ENCODE data around the gene PLEKHA4.
"Not testable (repeated sequence)": the region's sequence is repeated elsewhere in the genome, so short reads cannot be mapped to it uniquely, and the experiment has no call there.

The PLEKHA4 gene

DNA sequence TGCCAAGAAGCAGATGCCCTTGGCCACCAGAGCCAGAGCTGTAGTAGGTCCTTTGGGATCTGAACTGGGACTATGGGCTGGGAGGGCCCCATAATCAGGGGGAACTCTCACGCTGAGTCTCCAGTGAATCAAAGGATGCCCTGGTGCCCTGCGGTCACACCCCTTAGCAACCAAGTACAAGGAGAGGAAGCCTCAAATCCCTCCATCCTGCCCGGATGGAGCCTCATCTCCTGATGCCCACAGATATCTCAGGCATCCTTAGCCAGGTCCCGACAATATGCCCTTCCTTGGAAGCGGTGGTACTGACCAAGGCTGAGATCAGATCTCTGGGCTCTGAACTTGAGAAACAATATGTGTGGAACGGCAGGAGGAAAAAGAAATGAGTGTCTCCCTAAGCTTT is 1.7 kb downstream of the PLEKHA4 start:
- no peak for DNase-seq (ENCODE audit: low read depth in 2 of 2)

DNA sequence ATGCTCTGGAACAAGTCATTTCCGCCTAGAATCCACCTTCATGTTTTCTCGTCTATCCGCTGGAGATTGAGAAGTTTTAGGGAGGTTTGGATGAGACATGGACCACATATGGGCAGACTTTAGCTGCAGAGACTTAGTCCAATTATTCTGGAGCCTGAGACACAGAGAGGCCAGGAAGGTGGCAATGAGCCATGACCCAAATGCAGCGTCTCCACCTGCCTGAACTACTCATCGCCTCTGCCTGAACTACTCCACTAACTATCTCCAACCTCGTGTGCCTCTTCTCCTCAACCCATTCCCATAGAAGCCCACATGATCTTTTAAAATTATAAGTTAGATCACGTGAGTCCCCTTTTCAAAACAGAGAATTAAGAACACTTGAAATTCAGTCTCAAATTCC is 5.6 kb downstream of the PLEKHA4 start:
- DNase-seq (ENCODE audit: low read depth in 2 of 2): no peak

DNA sequence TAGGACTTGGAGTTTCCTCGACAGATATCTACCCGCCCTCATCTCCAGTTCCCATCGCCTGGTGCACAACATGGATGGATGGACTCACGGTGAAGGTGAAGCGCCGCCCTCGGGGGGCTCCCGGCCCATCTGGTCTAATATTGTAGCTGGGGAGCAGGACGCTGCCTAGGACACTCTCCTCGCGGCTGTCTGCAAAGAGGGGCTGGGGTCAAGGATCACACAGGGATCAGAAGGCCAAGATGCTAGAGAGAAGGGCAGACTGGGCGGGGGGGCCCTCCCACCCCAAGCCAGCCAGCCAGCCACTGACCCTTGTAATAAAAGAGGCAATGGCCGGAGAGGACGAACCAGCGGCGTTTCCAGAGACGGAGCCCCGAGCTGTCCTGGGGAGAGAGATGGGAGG is 7.1 kb downstream of the PLEKHA4 start:
- DNase-seq (ENCODE audit: low read depth in 2 of 2): no peak

DNA sequence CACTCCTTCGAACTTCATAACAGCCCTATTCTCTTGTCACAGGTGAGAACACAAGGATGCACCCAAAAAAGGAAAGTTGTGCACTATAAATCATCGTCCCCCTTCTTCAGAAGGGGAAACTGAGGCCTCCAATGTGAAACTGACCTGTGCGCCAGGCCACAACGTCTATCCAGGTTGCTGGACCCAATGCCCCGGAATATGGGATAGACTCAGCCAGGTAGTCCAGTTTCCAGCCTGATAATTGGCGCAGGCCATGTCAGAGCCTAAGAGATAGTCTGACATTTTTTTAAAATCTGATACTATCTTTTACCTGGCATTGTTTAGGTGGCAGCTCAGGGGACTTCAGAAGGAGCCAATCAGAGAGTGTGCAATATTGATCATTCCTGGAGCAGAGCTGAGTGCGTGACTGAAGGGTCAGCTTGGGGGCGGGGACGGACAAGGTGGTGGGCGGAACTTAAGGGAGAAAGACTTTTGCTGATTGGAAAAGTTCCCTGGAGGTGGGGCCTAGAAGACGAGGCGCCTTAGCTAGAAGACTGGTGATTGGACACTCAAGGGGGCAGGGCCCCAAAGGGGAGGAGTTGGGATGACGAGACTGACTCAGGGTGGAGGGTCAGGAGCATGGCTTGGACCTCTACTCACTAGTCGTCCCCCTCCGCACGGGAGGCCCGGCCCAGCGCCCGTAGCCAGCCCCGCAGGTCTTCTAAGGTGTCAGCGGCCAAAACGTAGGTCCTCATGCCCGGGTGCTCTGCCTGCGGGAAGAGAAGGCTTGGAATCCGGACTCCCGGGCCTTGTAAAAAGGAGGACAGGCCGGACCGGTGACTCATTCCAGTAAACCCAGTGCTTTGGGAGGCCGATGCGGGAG is 8.5 kb downstream of the PLEKHA4 start:
- no peak for DNase-seq (ENCODE audit: low read depth in 2 of 2)

DNA sequence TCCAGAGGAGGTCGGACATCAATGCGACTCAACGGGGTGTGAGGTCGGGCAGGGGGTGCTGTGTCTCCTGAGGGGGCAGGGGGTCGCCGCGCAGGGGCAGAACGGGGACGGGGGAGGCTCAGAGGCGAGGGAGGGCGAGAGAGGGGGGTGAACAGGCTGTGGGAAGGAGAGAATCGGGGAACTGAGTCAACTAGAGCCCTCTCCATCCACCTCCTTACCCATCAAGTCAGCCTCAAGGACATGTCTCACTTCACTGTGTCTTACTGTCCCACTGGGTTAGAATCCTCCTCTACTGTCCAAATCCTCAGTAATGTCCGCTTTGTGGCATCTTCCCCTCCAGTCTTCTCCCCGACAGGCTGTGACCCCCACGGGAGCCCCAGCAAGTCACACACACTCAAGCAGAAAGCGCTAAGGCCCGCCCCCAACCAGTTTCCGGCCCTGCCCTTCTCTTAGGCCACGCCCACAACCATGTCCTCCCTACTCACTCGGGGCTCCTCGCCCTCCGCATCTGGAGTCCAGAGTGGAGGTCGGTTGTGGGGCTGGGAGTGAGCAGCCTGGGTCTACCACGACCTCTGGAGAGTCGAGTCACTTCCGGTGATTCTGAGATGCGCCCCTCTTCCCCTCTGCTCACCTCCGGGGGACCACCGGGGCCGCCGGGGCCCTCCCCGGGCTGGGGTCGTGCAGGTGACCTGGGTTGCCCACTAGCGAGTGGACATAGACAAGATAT is 9.3 kb downstream of the PLEKHA4 start:
- peak; percentile 44 to 68 for DNase-seq (ENCODE audit: low read depth in 2 of 2)

DNA sequence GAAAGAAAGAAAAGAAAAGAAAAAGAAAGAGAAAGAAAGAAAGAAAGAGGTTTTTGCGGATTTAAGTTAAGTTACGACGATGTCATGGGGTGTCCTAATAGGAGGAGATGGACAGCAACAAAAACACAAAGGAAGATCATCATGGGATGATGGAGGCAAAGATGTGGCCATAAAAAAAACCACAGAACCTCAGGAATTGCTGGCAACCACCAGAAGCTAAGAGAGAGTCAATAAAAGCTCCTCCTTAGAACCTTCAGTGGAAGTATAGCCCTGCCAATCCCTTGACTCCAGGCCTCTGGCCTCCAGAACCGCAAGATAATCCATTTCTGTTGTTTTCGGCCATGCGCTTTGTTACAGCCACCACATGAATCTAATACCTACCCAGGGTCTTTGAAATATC is 11.5 kb downstream of the PLEKHA4 start:
- DNase-seq (ENCODE audit: low read depth in 2 of 2): no peak

DNA sequence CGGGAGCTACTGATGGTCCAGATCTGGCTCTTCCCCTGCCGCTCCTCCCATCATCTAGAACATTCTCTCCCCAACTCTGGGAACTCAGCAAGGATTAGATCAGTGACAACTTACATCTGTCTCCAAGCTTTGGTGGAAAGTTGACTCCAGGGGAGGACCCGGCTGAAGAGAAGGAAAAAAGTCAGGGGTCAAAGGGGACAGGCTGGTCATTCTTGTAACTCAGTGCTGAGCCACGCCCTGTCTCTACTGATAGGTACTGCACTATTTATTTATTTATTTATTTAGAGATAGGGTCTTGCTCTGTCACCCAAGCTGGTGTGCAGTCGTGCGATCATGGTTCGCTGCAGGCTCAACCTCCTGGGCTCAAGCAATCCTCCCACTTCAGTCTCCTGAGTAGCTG is 14.3 kb downstream of the PLEKHA4 start:
- no peak for DNase-seq (ENCODE audit: low read depth in 2 of 2)

DNA sequence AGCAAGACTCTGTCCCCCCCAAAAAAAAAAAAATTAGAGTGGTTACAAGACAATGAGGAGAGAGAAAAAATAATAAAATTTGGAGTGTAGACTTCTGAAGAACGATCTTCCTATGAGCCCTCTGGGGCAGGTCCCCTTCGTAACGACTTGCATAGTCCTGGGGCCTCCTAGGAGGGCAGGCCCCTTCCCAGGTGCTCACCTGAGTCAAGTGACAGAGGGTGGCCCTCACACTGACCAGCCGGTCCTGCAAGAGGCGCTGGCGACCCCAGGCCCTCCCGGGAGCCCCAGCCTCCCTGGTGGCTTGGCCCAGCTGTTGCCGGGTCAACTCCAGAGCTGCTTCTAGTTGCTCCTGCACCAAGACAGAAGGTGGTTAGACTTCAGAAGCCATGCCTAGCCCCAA is 14.9 kb downstream of the PLEKHA4 start:
- DNase-seq (ENCODE audit: low read depth in 2 of 2): no peak

DNA sequence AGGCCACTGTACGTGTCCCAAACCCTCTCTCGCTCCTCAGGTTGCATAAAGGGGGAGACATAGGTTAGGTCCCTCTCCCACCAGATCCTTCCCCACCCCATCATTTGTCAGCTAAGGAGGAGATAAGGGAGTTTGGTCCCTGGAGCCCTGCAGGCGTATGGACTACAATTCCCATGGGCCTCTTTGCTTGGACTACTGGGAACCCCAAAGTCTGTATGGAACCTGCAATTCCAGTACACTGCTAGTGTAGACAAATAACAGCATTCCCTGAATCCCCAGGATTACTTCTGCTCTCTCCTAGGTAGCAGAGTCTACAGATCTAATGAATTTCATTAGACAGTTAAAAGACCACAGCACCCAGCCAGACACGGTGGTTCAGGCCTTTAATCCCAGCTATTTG is 16.1 kb downstream of the PLEKHA4 start:
- no peak for DNase-seq (ENCODE audit: low read depth in 2 of 2)

DNA sequence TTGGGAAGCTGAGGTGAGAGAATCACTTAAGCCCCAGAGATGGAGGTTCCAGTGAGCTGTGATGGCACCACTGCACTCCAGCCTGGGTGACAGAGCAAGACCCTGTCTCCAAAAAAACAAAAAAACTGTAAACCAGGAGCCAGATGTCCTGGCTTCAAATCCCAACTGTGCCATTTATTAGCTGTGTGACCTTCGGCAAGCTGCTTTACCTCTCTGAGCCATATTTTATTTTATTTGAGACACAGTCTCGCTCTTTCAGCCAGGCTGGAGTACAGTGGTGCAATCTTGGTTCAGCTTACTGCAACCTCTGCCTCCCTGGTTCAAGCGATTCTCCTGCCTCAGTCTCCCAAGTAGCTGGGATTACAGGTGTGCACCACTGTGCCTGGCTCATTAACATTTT is 21.8 kb downstream of the PLEKHA4 start:
- not testable (repeated sequence) for DNase-seq (ENCODE audit: low read depth in 2 of 2)

DNA sequence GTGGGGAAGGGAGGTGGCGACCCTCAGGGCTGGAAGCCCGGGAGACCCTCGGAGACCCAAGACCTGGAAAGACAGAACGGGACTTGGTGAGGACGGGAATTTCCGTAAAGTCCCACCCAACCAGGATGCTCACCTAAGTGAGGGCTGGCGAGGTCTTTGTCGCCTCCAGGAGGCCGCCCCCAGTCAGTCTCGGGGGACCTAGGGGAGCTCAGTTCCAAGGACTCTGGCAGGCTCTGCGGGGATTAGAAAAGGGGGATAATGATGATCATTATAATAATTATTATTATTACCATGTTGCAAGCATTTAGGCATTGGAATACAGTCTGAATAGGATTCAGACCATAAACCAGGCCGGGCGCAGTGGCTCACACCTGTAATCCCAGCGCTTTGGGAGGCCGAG is 23.0 kb downstream of the PLEKHA4 start:
- DNase-seq (ENCODE audit: low read depth in 2 of 2): no peak

DNA sequence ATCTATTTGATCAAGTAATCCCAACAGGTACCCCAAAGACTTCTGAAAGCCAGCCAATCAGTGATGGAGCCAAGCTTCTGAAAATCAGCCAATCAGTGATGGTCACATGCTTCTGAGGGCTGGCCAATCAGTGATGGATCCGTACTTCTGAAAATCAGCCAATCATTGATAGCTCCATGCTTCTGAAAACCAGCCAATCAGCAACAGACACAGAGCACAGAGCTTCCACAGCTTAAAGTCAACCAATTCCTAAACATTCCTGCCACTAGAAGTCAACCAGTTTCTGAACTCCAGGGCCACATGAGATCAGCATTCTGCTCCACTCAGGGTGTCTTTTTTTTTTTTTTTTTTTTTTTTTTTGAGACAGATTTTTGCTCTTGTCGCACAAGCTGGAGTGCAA is 23.9 kb downstream of the PLEKHA4 start:
- DNase-seq (ENCODE audit: low read depth in 2 of 2): no peak

DNA sequence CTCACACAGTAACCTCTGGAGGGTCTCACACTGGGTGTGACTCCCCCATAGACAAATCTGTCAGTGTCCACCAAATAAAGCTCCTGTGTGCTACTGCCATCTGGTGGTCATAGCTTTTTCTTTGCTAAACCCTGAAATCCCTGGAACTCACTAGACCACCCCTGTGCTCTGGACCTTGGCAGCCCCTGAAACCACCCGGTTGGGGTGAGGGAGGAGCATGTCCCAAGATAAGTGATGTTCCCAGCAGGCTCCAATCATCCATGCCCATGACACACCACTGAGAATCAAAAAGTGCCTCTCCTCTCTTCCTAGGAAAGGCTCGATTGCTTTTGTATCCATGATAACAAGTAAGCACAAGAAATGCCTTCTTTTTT is 25.6 kb downstream of the PLEKHA4 start:
- peak in 1 of 2 donors; percentile 26 for DNase-seq (ENCODE audit: low read depth in 2 of 2)

DNA sequence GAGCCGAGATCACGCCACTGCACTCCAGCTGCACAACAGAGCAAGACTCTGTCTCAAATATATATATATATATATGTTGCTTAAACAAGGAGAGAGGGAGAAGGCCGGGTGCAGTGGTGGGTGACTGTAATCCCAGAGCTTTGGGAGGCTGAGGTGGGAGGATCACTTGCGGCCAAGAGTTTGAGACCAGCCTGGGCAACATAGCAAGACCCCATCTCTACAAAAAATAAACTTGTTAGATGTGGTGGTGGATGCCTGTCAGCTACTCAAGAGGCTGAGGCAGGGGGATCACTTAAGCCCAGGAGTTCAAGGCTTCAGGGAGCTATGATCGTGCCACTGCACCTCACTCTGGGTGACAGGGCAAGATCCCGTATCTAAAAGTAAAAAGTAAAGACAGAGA is 26.8 kb downstream of the PLEKHA4 start:
- DNase-seq (ENCODE audit: low read depth in 2 of 2): no peak

DNA sequence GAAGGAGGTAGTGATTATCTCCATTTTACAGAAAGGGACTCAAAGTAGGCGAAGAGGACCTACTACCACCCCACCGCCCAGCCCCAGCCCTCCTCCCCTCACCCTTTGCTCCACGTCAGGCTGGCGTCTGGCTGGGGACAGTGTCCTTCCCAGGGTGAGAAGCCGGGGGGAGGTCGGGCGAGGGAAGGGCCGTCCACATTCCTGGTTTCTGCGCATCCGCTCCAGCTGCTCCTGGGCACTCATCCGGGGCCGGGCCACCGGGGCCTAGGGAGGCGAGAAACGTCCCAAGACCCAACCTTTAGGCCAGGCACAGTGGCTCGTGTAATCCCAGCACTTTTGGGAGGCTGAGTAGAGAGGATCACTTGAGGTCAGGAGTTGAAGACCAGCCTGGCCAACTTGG is 27.4 kb downstream of the PLEKHA4 start:
- DNase-seq (ENCODE audit: low read depth in 2 of 2): no peak

DNA sequence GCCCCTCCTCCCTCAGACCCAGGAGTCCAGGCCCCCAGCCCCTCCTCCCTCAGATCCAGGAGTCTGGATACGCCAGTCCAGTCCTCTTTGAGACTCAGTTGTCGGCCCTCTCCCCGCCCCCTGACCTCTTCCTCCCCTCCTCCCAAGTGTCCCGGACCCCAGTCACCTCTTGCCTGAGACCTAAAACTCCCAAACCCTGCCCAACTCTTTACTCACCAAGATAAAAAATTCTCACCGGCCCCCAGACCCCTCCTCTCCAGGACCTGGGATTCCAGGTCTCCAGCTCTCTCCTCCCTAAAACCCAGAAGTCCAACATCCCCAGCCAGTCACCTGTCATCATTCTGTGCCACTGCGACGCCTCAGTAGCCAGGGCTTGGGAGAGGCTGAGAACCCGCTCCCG is 30.7 kb downstream of the PLEKHA4 start:
- no peak for DNase-seq (ENCODE audit: low read depth in 2 of 2)

DNA sequence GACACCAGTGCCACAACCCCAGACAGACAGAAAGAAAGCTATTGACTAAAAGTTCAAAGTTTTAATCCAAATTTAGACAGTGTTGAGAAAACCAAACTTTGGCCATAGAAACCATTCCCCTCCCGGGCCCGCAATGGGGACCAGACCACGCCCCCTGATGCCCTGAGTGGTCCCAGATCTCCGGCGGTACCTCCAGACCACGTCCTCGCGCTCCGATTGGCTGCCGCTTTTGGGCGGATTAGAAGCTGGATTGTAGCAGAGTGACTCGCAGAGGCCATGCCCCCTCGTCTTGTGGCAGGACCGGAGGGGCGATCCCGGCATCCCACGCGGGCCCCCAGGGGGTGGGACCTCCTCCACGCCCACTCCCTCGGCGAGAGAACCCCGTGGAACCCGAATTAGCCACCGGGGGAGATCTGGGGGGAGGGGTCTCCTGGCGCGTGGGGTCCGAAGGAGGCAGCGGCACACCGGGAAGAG is 31.3 kb downstream of the PLEKHA4 start:
- DNase-seq (ENCODE audit: low read depth in 2 of 2): peak; percentile 53 to 61

DNA sequence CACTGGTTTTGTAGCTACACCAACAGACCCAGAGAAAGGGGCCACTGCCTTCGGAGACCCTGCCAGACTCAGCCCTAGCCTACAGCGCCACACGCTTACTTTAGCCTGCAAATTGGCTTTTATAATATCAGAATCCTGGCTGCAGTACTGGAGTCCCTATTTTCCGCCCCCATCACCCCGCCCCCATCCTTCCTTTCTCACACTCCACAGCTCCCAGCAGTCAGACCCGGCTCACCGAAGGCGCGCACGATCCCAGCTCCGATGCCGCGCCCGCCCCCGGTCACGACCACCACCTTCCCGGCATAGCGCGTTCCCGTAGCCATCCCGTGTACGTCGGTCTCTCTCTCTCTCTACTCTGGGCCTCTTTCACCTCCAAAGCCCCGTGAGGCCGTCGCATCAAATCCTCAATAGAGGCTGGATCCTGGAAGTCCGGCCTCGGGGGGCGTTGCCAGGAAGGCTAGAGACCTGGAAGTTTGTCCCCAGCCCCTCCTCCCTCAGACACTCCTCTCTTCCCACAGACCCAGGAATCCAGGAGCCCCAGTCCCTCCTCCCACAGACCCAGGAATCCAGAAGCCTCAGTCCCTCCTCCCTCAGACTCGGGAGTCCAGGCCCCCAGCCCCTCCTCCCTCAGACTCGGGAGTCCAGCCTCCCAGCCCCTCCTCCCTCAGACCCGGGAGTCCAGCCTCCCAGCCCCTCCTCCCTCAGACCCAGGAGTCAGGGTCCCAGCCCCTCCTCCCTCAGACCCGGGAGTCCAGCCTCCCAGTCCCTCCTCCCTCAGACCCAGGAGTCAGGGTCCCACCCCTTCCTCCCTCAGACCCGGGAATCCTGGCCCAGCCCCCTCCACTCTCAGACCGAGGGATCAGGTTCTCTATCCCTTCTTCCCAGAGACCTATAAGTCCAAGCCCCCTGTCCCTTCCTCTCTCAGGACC is 32.1 kb downstream of the PLEKHA4 start, which contains the start of gene HSD17B14:
HSD17B14 (minus strand) TSS at position 403 of the 929 bp plus-strand sequence; CDS start at position 323, 80 bp downstream.
- no peak for DNase-seq (ENCODE audit: low read depth in 2 of 2)

DNA sequence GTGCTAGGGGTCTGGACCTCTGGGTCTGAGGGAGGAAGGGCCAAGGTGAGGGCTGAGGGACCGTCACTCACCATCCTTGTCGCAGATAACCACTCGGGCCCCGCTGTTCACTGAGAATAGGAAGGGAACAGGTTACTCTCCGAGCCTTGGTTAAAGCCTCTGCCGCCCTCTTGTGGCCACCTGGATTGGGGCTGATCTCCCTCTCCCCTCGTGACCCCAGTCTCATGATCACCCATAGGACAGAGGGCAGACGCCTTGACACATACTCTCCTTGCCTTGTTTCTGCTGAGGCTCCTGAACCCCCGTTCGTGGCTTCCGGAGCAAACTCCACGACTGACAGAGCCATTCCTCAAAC is 32.7 kb downstream of the PLEKHA4 start:
- DNase-seq (ENCODE audit: low read depth in 2 of 2): peak; percentile 84 to 91

DNA sequence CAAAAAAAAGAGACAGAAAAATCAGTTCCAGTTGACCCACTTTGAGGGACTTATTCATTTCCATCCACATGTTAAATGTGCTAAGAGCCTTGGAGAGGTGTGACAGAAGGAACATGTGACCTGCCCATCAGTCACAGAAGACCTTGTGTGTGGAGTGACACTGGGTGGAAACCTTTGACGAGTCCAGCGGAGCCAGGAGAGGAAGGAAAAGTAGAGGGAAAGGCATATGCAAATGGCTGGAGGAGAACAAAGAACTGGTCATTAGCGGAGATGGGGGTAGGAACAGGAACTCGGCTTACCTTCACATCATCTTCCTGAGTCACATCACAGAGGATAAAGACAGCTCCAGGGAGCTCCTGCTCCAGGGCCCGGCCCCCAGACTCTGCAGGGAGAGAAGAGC is 34.4 kb downstream of the PLEKHA4 start:
- DNase-seq (ENCODE audit: low read depth in 2 of 2): no peak

DNA sequence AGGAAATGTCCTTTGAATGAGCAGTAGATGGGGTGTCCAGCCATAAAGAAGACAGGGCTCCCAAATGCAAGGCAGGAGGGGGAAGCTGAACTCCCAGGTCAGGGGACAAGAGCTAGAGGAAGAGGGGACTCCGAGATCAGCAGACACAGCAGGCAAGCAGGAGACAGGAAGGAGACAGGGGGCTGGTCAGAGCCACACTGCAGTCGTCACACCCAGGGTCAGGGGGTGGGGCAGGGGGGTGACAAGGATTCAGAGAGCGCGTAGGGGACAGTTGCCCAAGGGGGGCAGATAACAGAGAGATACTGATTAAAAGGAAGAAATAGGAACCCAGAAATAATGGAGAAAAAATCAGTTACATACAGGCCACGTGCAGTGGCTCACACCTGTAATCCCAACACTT is 35.4 kb downstream of the PLEKHA4 start:
- no peak for DNase-seq (ENCODE audit: low read depth in 2 of 2)

DNA sequence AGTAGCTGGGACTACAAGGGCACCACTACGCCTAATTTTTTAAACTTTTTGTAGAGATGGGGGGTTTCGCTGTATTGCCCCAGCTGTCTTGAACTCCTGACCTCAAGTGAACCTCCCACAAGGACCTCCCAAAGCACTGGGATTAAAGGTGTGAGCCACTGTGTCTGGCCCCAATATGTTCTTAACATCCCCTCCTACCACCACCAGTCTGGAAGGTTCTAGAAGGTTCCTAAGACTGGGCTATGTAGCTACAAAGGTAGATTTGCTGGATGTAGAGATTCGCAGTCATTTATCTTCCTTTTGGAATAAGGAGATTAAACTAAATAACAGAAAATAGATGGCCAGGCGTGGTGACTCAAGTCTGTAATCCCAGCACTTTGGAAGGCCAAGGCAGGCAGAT is 37.5 kb downstream of the PLEKHA4 start:
- DNase-seq (ENCODE audit: low read depth in 2 of 2): no peak

Data from stimulated activated CD8-positive, alpha-beta memory T cell treated with anti-CD3 and anti-CD28 coated beads, Interleukin-7, amount 100 ng/mL, for 1 hour (primary cell).